Measurements from ENCODE around the gene TTLL9. TPM values are rescaled to one million over a fixed set of nuclear protein-coding genes. Genes with fewer than 3 reads are reported as not detected.
A peak's percentile ranks its signal among the peaks of the same experiment; 100 is the strongest.

Gene TTLL9
- total and polyA plus RNA-seq, 8 donors, result 0.14 to 1.4 (median 0.35) TPM; not detected in 1

DNA sequence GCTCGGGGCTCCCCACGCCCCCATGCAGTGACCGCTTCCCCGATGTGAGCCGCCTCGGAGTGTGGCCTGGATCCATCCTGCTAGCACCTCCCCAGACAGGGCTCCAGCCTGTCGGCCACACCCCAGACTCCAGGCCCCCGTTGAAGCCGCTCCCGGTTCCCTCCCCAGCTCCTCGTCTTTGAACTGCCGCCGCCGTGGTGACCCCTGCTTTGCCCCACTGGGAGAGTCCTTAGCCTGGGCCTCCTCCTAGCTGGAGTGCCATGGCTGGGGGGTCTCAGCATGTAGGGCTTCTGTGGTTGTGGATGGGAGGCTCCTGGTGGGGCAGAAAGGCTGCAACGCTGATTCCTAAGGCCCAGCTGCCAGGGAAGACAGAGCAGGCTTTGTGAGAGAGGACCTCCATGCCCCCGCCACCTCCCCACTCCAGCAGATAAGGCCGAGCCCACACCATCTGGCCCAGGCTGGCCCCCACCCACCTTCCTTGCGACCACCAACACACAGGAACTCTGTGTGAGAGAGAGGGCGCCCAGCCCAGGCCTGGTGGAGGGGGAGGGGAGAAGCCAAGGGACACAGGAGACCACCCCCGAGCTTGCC, 36.4 kb upstream of the TTLL9 start:
- WGBS, 2 donors, result 80 to 85% methylated on average over 17 to 20 of the region's 20 CpGs
- DNase-seq, result peak in 1 of 6 donors; percentile 71
- ATAC-seq, result no peak
- Histone ChIP-seq H3K4me3 (no peak overlapping the region), H3K9me3 (no peaks in the 10 kb centered on the region), H3K27me3 (no peaks in the 10 kb centered on the region), H3K4me1 (no peaks in the 10 kb centered on the region), H3K36me3 (no peaks in the 10 kb centered on the region), H3K27ac (no peak overlapping the region)
- no peak for FAIRE-seq
- TF ChIP-seq, protein P1, sequence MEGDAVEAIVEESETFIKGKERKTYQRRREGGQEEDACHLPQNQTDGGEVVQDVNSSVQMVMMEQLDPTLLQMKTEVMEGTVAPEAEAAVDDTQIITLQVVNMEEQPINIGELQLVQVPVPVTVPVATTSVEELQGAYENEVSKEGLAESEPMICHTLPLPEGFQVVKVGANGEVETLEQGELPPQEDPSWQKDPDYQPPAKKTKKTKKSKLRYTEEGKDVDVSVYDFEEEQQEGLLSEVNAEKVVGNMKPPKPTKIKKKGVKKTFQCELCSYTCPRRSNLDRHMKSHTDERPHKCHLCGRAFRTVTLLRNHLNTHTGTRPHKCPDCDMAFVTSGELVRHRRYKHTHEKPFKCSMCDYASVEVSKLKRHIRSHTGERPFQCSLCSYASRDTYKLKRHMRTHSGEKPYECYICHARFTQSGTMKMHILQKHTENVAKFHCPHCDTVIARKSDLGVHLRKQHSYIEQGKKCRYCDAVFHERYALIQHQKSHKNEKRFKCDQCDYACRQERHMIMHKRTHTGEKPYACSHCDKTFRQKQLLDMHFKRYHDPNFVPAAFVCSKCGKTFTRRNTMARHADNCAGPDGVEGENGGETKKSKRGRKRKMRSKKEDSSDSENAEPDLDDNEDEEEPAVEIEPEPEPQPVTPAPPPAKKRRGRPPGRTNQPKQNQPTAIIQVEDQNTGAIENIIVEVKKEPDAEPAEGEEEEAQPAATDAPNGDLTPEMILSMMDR (IDR thresholded peaks at IDR 0.05), result no peak
- intact Hi-C loops (cut with DNase I), result no loop called here

DNA sequence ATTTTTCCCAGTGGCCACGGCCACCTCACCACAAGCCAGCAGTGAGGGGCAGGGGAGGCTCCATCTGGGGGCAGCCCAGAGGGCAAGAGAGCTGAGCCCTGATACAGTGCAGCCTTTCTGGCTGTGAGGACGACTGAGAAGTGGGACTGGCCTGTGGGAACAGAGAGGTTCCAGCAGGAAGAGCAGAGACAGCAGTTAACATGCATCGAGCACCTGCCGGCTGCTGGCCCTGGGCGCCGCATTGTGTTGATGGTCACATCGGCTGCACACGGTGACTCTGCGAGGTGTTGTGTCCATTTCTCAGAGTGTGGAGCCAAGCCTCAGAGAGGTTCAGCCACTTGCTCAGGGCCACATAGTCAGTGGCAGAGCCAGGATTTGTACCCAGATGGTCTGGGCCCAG, 34.9 kb upstream of the TTLL9 start:
- WGBS, 2 donors, result 86 to 89% methylated on average over 9 of the region's 9 CpGs
- Histone ChIP-seq H3K4me1 (no peaks in the 10 kb centered on the region), H3K9me3 (no peaks in the 10 kb centered on the region), H3K27ac (no peak overlapping the region), H3K4me3 (no peak overlapping the region), H3K36me3 (no peaks in the 10 kb centered on the region), H3K27me3 (no peaks in the 10 kb centered on the region)
- DNase-seq (no peak), FAIRE-seq (no peak), ATAC-seq (no peak)
- TF ChIP-seq, protein P1 (IDR thresholded peaks at IDR 0.05), result no peak
- intact Hi-C loops (cut with DNase I), result no loop called here

DNA sequence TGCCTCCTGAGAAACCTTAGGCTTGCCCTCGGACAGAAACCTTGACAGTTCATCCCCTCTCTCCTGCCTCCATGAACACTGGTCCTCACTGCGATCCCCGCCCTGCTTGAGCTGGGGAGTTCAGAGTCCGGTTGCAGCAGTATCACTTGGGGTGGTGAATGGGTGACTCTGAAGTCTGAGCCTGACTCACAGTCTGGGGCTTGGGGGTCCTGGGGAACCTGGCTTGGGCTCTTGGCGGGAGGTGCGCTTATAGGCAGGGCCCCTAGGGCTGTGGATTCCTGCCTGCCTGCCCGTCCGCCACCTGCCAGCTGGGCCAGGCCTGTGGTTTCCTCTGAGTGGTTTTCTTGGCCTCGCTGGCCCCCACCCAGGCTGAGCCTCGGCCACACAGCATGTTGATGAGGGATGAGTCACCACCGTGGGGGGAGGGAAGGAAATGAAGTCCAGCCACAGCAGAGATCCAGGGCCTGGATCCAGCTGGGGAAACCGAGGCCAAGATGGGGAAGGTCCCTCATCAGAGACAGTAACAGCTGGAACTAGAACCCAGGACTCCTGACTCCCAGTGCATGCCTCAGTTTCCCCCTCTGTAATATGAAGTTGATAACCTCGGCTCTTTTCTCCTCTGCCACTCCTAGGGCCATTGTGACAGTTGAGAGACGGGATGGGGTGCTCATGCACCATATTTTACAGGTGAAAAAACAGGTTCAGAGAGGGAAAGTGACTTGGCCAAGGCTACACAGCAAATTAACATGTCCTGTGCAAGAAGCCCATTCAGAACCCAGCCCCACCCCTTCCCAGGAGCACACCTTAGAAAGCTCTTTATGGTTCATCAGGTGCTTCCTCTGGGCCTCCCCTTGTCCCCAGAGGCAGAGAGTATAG, 34.2 kb upstream of the TTLL9 start:
- Histone ChIP-seq H3K36me3 (no peaks in the 10 kb centered on the region), H3K4me1 (no peaks in the 10 kb centered on the region), H3K4me3 (no peak overlapping the region), H3K27me3 (no peaks in the 10 kb centered on the region), H3K9me3 (no peaks in the 10 kb centered on the region), H3K27ac (no peak overlapping the region)
- peak; percentile 58 to 83 (median 71) for ATAC-seq
- FAIRE-seq, result no peak
- TF ChIP-seq, protein P1 (IDR thresholded peaks at IDR 0.05), result no peak
- intact Hi-C loops (cut with DNase I), result no loop called here
- 59 to 64% methylated on average over 14 of the region's 14 CpGs for WGBS, 2 donors
- DNase-seq, result peak in 5 of 6 donors; percentile 28 to 65 (median 53)

DNA sequence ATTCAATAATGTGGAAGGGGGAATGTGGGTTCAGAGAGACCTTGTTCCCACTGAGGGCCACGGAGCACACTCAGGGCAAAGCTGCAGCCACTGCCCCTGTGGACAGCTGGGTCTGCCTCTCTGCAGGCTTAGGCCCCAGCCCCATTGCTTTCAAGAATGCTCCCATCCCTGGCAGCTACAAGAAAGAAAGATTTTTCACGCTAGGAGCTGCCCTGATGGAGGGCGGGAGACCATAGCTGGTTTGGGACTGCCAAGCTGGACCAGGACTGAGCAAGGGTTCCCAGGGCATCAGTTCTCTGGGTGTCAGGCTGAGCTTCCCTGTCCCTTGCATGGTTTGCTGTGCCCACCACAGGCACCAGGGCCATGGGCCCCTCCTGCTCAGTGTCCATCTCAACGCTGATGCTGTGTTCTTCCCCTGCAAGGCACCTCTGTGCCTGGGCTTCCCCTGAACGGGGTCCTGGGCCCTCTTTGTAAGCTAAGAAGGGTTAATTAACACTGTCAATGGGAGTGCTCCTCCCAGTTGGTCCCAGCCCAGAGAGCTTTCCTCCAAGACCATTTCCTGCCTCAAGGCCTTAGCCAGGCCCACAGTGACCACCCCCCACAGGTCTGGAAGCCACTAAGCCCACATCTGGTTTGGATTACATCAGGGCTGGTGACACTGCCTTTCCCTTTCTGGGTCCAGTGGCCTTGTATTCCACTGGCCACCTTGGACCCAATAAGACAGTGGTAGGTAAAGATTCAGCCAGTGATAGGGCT, 33.4 kb upstream of the TTLL9 start:
- TF ChIP-seq, protein P1 (IDR thresholded peaks at IDR 0.05), result no peak
- DNase-seq, result no peak
- H3K27ac ChIP-seq, result no peak overlapping the region

More for the DNA sequence above, 33.4 kb upstream of the TTLL9 start:
- no peak for ATAC-seq
- Histone ChIP-seq H3K9me3 (no peaks in the 10 kb centered on the region), H3K4me1 (no peaks in the 10 kb centered on the region), H3K27me3 (no peaks in the 10 kb centered on the region), H3K4me3 (no peak overlapping the region), H3K36me3 (no peaks in the 10 kb centered on the region)
- 73 to 74% methylated on average over 5 of the region's 5 CpGs for WGBS, 2 donors
- no peak for FAIRE-seq
- intact Hi-C loops (cut with DNase I), result no loop called here
